ENCODE measurements around the gene MBNL1.

The MBNL1 gene

DNA sequence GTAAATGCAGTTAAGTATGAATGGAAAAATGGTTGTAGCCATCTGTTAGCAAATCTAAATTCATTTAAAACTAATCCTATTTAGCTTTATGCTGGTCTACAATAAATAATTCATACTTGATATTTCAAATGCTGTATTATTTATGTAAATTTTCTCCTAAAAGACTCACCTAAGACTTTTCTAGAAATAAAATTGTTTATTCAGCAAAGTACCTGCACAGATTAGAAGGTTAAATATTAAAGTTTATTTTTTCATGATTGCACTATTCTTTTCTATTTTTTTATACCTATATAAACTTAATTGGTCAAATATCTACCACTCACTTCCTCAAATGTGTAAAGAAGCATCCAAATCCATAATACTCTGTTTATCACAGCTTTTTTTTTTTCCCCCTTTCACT is 45.2 kb downstream of the MBNL1 start:
- no peak for DNase-seq (ENCODE audit: extremely low read depth, low read depth)
- TF ChIP-seq, protein P1, sequence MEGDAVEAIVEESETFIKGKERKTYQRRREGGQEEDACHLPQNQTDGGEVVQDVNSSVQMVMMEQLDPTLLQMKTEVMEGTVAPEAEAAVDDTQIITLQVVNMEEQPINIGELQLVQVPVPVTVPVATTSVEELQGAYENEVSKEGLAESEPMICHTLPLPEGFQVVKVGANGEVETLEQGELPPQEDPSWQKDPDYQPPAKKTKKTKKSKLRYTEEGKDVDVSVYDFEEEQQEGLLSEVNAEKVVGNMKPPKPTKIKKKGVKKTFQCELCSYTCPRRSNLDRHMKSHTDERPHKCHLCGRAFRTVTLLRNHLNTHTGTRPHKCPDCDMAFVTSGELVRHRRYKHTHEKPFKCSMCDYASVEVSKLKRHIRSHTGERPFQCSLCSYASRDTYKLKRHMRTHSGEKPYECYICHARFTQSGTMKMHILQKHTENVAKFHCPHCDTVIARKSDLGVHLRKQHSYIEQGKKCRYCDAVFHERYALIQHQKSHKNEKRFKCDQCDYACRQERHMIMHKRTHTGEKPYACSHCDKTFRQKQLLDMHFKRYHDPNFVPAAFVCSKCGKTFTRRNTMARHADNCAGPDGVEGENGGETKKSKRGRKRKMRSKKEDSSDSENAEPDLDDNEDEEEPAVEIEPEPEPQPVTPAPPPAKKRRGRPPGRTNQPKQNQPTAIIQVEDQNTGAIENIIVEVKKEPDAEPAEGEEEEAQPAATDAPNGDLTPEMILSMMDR (IDR thresholded peaks at IDR 0.05; ENCODE audit: low read depth, low read length) = no peak

DNA sequence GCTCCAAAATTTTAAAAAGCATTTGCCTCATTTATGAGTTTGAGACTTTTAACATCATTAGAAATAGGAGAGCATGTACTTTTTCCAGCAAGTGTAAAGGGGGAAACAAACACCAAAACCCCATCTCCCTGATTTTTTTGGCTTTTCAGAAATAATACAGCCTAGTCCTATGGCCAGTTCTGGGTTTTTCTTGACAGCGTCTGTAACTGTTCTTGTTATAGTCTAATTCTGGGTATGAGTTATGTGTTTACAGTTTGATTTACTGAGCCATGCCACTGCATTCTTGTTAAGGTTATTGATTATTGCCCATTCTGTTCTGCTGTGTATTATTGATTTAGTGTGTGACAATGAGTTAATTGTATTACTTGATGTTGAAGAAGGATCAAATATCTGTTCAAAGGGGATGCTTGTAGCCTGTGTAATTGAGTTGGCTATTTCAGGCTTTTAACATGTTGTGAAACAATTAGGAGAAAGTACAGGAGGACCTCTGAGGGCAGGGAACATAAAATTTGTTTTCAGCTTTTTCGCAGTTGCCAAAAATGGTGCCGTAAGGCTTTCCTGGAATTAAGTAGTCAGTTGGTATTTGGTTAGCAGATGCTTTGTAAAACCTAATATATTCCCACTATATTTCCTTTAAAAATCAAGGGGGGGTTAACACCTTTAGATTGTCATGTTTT is 46.1 kb downstream of the MBNL1 start:
- no peak for DNase-seq (ENCODE audit: extremely low read depth, low read depth)
- TF ChIP-seq, protein P1 (IDR thresholded peaks at IDR 0.05; ENCODE audit: low read depth, low read length) = no peak

DNA sequence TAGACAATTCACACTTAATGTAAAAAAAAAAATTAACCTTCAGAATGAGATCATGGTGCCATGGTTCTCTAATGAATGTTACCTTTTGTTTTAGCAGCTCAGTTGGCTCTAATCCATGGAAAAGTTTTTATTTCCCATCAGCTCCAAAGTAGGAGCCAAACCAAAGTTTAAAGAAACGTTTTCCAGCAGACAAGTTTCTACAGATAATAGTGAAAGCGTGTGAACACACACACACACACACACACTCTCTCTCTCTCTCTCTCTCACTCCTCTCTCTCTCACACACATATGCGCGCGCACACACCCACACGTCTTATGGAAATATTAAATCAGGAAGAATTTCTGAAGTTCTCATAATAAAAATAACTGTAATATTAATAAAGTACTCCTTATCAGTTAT is 46.9 kb downstream of the MBNL1 start:
- TF ChIP-seq, protein P1 (IDR thresholded peaks at IDR 0.05; ENCODE audit: low read depth, low read length) = no peak
- DNase-seq (ENCODE audit: extremely low read depth, low read depth) = no peak

DNA sequence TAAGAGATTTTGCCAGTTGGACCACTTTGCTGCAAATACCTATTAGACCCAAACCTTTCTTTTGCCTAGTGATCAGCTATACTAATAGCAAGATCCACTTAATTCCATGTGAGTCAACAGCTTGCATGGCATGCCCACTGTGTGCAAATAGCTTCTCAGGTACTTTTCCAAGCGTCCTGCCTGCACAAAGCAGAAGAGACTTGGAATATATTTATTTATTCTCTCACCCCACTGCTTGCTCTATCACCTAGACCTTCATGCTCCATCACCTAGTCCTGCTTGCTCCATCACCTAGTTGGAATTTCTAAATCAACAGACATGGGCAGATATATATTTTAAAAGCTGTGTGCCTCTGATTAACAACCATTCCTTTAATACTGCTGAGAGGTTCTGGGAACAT is 47.6 kb downstream of the MBNL1 start:
- no peak for DNase-seq (ENCODE audit: extremely low read depth, low read depth)
- TF ChIP-seq, protein P1 (IDR thresholded peaks at IDR 0.05; ENCODE audit: low read depth, low read length) = no peak

DNA sequence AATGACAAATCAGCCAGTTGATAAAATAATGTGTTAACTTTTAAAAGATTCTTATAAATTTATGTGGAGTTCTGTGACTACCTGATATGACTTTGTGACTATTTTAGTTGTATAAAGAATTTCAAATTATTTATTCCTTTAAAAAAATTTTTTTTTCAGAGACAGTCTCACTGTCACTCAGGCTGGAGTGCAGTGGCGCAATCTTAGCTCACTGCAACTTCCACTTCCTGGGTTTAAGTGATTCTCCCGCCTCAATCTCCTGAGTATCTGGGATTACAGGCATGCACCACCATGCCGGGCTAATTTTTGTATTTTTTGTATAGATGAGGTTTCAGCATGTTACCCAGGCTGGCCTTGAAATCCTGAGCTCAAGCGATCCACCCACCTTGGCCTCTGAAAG is 48.5 kb downstream of the MBNL1 start:
- no peak for DNase-seq (ENCODE audit: extremely low read depth, low read depth)
- TF ChIP-seq, protein P1 (IDR thresholded peaks at IDR 0.05; ENCODE audit: low read depth, low read length) = no peak

DNA sequence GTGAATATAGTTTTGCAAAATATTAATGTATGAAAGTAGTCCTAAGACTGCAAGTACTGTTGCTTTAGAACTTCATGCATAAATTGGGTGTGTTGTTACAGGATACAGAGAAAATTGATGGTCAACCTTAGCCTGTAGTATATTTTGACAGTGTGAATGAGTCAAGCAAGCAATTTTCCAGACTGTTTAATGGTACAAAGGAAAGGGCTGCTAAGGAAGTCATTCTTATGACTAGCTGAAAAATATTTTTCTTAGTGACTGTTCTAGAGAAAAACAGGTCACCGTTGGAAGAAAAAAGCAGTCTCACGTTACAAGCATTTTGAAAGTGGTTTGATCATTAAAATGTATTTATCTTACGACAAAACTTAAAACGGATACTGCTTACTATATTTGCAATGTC is 49.2 kb downstream of the MBNL1 start:
- DNase-seq (ENCODE audit: extremely low read depth, low read depth) = no peak
- TF ChIP-seq, protein P1 (IDR thresholded peaks at IDR 0.05; ENCODE audit: low read depth, low read length) = no peak

DNA sequence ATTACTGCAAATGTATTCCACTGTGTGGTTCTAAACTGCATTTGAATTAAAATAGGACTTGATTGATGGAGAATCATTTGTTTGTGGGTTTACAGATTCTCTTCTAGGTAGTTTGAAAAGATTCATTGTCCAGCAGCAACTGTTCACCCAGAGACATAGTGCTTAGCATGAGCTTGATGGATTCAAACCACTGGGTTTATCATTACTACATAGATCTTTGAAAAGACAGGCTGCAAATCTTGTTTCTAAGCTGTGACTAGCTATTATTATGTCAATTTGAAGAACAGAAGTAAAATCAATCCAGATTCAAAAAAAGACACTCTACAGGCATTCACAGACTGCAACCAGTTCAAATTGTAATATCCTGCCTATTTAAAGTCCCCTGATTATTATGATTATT is 49.8 kb downstream of the MBNL1 start:
- TF ChIP-seq, protein P1 (IDR thresholded peaks at IDR 0.05; ENCODE audit: low read depth, low read length) = no peak
- DNase-seq (ENCODE audit: extremely low read depth, low read depth) = no peak

Measured in AG09319 (cell line).